ENCODE data around the gene PPIE.
"Not testable (repeated sequence)": the region's sequence is repeated elsewhere in the genome, so short reads cannot be mapped to it uniquely, and the experiment has no call there.

Gene PPIE

GRCh38 chr1:39758556-39759435, 20.1 kb downstream of the PPIE start:
- no peak for DNase-seq (ENCODE audit: low read depth in 2 of 2)

GRCh38 chr1:39759436-39759726, 20.7 kb downstream of the PPIE start:
- DNase-seq (ENCODE audit: low read depth in 2 of 2) = no peak

- no peak for DNase-seq (ENCODE audit: low read depth in 2 of 2)
Measured at GRCh38 chr1:39760074-39761008, 21.7 kb downstream of the PPIE start.

GRCh38 chr1:39761016-39761415, 22.3 kb downstream of the PPIE start:
- DNase-seq (ENCODE audit: low read depth in 2 of 2) = no peak

- DNase-seq (ENCODE audit: low read depth in 2 of 2) = no peak
Measured at GRCh38 chr1:39761557-39762260, 23.0 kb downstream of the PPIE start.

GRCh38 chr1:39762550-39763540, 24.2 kb downstream of the PPIE start:
- no peak for DNase-seq (ENCODE audit: low read depth in 2 of 2)

GRCh38 chr1:39763619-39764374, 25.1 kb downstream of the PPIE start:
- DNase-seq (ENCODE audit: low read depth in 2 of 2) = not testable (repeated sequence)

- not testable (repeated sequence) for DNase-seq (ENCODE audit: low read depth in 2 of 2)
Measured at GRCh38 chr1:39764512-39764911, 25.8 kb downstream of the PPIE start.

GRCh38 chr1:39766466-39766865, 27.8 kb downstream of the PPIE start:
- not testable (repeated sequence) for DNase-seq (ENCODE audit: low read depth in 2 of 2)

GRCh38 chr1:39769502-39769901, 30.8 kb downstream of the PPIE start:
- DNase-seq (ENCODE audit: low read depth in 2 of 2) = not testable (repeated sequence)

GRCh38 chr1:39770100-39771021, 31.7 kb downstream of the PPIE start:
- not testable (repeated sequence) for DNase-seq (ENCODE audit: low read depth in 2 of 2)

- not testable (repeated sequence) for DNase-seq (ENCODE audit: low read depth in 2 of 2)
Measured at GRCh38 chr1:39771022-39771532, 32.4 kb downstream of the PPIE start, which contains the start of gene OXCT2. TSS of gene OXCT2 (minus strand) at chr1:39771348. CDS start at chr1:39771255, 93 bp downstream.

GRCh38 chr1:39773369-39773979, 34.8 kb downstream of the PPIE start:
- not testable (repeated sequence) for DNase-seq (ENCODE audit: low read depth in 2 of 2)

- not testable (repeated sequence) for DNase-seq (ENCODE audit: low read depth in 2 of 2)
Measured at GRCh38 chr1:39775141-39775540, 36.5 kb downstream of the PPIE start.

- DNase-seq (ENCODE audit: low read depth in 2 of 2) = not testable (repeated sequence)
Measured at GRCh38 chr1:39775676-39776399, 37.2 kb downstream of the PPIE start.

GRCh38 chr1:39776400-39776713, 37.7 kb downstream of the PPIE start:
- no peak for DNase-seq (ENCODE audit: low read depth in 2 of 2)

GRCh38 chr1:39776886-39777285, 38.2 kb downstream of the PPIE start:
- DNase-seq (ENCODE audit: low read depth in 2 of 2) = no peak

- no peak for DNase-seq (ENCODE audit: low read depth in 2 of 2)
Measured at GRCh38 chr1:39777306-39777705, 38.6 kb downstream of the PPIE start.
